ENCODE results near the gene SEMA4A.
"Not testable (repeated sequence)": the region's sequence is repeated elsewhere in the genome, so short reads cannot be mapped to it uniquely, and the experiment has no call there.

SEMA4A gene

GRCh38 chr1:156118177-156118868 is 35.1 kb upstream of the SEMA4A start:
- no peak for DNase-seq (ENCODE audit: low read depth in 4 of 4, low spot score in 1 of 4)

- no peak for DNase-seq (ENCODE audit: low read depth in 4 of 4, low spot score in 1 of 4)
Observed at GRCh38 chr1:156119503-156120209, 33.7 kb upstream of the SEMA4A start.

GRCh38 chr1:156120318-156120717 is 33.1 kb upstream of the SEMA4A start:
- DNase-seq (ENCODE audit: low read depth in 4 of 4, low spot score in 1 of 4) = no peak

GRCh38 chr1:156121005-156121404 is 32.4 kb upstream of the SEMA4A start:
- DNase-seq (ENCODE audit: low read depth in 4 of 4, low spot score in 1 of 4) = not testable (repeated sequence)

GRCh38 chr1:156121457-156121856 is 31.9 kb upstream of the SEMA4A start:
- DNase-seq (ENCODE audit: low read depth in 4 of 4, low spot score in 1 of 4) = no peak

- DNase-seq (ENCODE audit: low read depth in 4 of 4, low spot score in 1 of 4) = no peak
Observed at GRCh38 chr1:156122086-156122485, 31.3 kb upstream of the SEMA4A start.

GRCh38 chr1:156122519-156123355 is 30.6 kb upstream of the SEMA4A start:
- no peak for DNase-seq (ENCODE audit: low read depth in 4 of 4, low spot score in 1 of 4)

- DNase-seq (ENCODE audit: low read depth in 4 of 4, low spot score in 1 of 4) = no peak
Observed at GRCh38 chr1:156123356-156124196, 29.8 kb upstream of the SEMA4A start.

- no peak for DNase-seq (ENCODE audit: low read depth in 4 of 4, low spot score in 1 of 4)
Observed at GRCh38 chr1:156124557-156125483, 28.6 kb upstream of the SEMA4A start.

- DNase-seq (ENCODE audit: low read depth in 4 of 4, low spot score in 1 of 4) = not testable (repeated sequence)
Observed at GRCh38 chr1:156125544-156125943, 27.8 kb upstream of the SEMA4A start.

GRCh38 chr1:156126043-156126629 is 27.2 kb upstream of the SEMA4A start:
- no peak for DNase-seq (ENCODE audit: low read depth in 4 of 4, low spot score in 1 of 4)

- DNase-seq (ENCODE audit: low read depth in 4 of 4, low spot score in 1 of 4) = peak in 3 of 4 experiments; percentile 47 to 84 (median 66)
Observed at GRCh38 chr1:156126630-156127534, 26.5 kb upstream of the SEMA4A start.

GRCh38 chr1:156128308-156128653 is 25.1 kb upstream of the SEMA4A start:
- DNase-seq (ENCODE audit: low read depth in 4 of 4, low spot score in 1 of 4) = no peak

GRCh38 chr1:156128654-156129597 is 24.5 kb upstream of the SEMA4A start:
- no peak for DNase-seq (ENCODE audit: low read depth in 4 of 4, low spot score in 1 of 4)

GRCh38 chr1:156129687-156130577 is 23.5 kb upstream of the SEMA4A start:
- DNase-seq (ENCODE audit: low read depth in 4 of 4, low spot score in 1 of 4) = peak; percentile 59 to 79 (median 74)

GRCh38 chr1:156130578-156130942 is 22.8 kb upstream of the SEMA4A start:
- no peak for DNase-seq (ENCODE audit: low read depth in 4 of 4, low spot score in 1 of 4)
